ENCODE results near the gene KIF16B.

The KIF16B gene

DNA sequence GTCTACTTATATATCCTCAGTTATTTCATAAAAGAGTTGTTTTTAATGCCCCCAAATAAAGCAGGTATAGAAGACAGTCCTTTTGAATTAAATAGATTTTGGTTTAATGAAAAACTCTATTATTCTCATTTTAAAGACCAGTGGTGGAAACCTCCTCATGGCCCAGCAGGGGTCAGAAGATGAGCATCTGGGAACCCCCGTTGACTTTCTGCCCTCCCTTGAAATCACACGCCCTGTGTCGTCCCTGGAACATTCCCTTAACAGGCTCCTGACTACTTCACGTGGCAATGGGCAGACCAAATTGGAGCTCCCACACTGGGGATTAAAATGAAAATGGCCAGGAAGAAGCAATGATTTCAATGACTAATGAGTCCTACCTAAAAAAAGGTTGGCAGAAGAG lies 220.9 kb downstream of the KIF16B start:
- no peak for DNase-seq (ENCODE audit: low spot score)

DNA sequence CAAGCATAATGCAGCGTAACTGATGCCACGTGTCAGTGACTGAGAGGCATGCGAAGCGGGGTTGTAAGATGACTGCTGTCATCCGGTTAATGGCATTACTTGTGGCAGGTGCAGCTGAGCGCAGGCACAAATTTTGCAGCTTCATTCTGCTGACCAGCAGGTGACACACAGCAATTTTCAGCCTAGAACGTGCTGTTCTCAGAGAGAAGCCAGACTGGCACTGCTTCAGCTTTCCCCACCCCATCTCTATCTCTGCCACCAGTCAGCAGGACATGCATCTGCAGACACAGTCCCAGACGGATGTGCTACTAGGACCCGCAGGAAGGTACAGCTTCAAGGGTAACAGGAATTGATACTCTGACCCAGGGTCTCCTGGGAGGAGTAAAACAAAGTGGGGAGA lies 221.8 kb downstream of the KIF16B start:
- DNase-seq (ENCODE audit: low spot score): no peak

DNA sequence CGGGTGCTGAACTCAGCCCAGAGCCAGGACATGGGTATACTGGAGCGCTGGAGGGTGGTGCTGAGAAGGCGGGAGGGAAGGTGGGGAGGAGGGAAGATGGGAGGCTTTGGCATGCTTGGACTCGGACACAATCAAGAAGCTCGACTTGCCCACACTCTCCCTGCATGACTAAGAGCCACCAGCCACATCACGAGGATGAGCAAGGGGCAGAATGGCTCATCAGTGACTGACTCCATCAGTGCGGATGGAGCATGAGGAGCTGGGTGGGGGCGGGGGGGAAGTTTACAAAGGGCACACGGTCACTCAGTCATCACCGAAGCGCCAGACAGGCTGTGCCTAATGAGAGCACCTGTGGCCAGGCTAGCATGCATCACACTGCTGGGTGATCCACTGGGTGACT lies 222.8 kb downstream of the KIF16B start:
- DNase-seq (ENCODE audit: low spot score): no peak

DNA sequence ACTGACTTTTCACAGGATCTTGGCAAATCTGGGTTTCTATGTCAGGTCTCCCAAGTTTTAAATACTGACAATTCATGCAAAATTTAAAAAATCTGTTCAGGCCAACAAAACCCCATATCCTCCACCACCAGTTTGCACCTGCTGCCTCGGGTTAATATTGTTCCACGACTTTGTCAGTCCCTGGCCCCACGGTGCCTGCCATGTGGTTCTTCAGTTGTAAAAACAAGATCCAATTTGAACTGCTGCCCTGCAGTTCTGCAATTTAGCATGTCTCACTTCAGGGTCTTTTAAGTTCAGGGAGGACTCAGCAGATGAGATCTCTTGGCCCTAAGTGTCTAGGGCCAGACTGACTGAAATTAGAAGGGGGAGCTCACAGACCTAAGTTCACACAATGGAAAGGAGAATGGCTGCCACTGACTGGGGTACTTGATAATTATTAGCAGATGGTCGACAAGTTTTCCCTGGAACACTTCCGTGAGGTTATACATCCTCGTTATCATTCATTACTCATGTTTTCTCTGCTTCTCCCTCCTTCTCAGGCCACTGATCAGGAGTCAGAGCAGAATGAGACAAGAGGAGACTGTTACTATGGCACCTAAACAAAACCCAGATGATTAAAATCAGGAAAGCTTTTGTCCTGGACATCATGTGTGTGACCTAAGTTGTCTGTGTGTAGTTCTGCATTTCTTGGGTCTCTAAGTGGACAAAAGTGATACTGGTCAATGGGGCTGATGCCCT lies 223.6 kb downstream of the KIF16B start:
- DNase-seq (ENCODE audit: low spot score): no peak

GRCh38 chr20:16346956-16347355 lies 226.3 kb downstream of the KIF16B start:
- no peak for DNase-seq (ENCODE audit: low spot score)

GRCh38 chr20:16337707-16338106 lies 235.5 kb downstream of the KIF16B start:
- DNase-seq (ENCODE audit: low spot score): no peak

DNA sequence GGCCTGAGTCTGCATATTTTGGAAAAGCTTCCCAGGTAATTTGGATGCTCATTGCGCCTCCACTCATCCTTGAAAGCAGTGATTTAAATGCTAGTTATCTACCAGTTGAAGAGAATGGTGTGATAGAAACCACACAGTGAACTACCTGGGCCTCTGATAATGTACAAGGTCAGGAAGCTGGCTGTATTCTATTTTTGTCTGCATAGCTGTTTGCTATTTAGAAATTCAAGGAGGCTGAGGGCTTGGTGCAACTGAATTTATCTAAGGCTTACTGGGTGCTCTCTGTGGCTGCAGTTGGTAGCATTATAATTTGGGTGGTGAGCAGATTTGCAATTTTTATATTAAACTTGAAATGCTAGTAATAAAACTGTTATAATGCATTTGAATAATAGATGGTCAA lies 245.6 kb downstream of the KIF16B start:
- DNase-seq (ENCODE audit: low spot score): no peak

GRCh38 chr20:16321291-16321690 lies 252.0 kb downstream of the KIF16B start:
- no peak for DNase-seq (ENCODE audit: low spot score)

GRCh38 chr20:16317445-16318362 lies 255.5 kb downstream of the KIF16B start:
- no peak for DNase-seq (ENCODE audit: low spot score)

- no peak for DNase-seq (ENCODE audit: low spot score)
These were observed 256.7 kb downstream of the KIF16B start for GRCh38 chr20:16316513-16316912.

- DNase-seq (ENCODE audit: low spot score): no peak
These were observed 258.5 kb downstream of the KIF16B start for GRCh38 chr20:16314748-16315159.

DNA sequence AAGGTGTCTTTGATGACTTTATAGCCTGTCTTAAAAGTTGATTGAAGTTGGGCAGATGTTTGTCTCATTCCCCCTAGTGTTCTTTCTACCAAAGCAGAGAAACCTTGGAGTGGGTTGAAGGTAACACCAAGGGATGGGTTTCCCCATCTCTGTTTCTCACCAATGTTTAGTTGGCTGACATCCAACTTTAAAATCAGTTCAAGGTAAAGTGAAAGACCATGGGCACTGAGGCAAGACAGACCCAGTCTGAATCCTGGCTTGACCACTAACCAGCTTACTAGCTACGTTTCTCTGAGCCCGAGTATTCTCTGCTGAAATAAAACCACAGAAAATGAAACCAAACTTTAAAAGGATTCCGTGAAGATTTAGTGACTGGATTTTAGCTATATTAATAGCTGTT lies 258.9 kb downstream of the KIF16B start:
- no peak for DNase-seq (ENCODE audit: low spot score)

DNA sequence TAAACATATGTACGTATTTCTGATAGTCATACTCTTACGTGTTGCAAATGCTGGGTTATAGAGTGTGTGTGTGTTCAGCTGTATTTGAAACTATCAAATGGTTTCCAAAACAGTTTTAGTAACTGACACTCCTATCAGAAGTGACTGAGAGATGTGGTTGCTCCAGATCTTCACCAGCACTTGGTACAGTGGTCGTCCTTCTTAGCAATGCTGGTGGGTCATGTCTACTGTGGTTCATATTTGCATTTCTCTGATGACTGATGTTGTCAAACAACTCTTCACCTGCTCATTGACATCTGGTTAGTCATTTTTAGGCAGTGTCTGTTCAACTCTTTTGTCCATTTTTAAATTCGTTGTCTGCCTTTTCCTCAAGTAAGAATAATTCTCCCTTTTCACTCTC lies 259.3 kb downstream of the KIF16B start:
- DNase-seq (ENCODE audit: low spot score): no peak

DNA sequence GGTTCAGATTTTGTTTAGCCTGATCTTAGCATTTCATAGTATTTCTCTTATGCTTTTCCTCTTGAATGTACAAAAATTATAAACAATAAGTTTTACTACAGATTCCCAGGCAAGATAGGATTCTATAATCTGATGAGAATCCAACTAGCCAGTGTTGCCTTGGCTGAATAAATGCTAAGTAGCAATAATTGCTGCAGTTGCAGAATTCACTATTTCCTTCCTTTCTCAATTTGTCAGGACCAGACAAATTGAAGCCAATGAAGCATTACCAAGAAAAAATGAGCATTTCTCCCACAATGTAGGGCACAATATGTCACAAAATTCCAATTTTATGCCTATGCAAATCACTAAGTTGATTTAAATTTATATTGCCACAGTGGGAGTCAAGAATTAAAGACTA lies 260.2 kb downstream of the KIF16B start:
- DNase-seq (ENCODE audit: low spot score): no peak

- no peak for DNase-seq (ENCODE audit: low spot score)
These were observed 261.5 kb downstream of the KIF16B start for GRCh38 chr20:16311756-16312155.

- no peak for DNase-seq (ENCODE audit: low spot score)
These were observed 264.5 kb downstream of the KIF16B start for GRCh38 chr20:16308754-16309153.

- DNase-seq (ENCODE audit: low spot score): no peak
These were observed 270.4 kb downstream of the KIF16B start for GRCh38 chr20:16302818-16303217.

- no peak for DNase-seq (ENCODE audit: low spot score)
These were observed 271.3 kb downstream of the KIF16B start for GRCh38 chr20:16301986-16302385.

DNA sequence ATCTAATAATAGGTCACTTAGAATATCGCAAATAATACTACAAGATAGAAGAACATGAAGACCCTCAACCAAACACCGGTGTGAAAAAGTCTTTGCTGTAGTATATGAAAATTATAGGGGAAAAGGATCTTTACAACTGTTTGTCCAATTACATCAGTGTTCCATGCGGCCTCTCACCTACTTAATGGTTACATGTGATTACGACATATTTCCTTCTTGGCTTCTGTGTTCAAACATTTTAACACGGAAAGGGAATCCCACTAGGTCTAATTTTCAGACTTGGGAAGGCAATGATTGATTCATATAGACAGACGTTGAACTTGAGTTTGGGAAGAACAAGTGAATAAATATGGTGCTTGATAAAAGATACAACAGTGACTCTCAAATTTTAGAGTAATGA lies 273.4 kb downstream of the KIF16B start:
- no peak for DNase-seq (ENCODE audit: low spot score)

GRCh38 chr20:16296931-16297330 lies 276.3 kb downstream of the KIF16B start:
- DNase-seq (ENCODE audit: low spot score): no peak

DNA sequence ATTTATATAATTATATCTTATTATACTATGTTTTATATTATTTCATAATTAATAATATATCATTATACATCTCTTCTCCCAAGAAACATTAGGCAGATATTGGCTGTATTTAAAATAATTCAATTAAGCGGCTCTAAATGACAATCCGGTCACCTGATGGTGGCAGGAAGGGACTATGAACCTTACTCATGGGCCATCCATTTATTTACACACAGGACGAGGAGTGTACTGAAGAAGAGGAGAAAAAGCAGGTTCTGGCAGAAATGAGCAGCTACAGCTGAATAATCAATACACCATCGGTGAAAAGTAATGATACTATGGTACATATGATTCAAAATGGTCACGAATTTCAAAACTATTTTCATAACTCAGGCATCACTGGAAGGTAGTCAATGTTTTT lies 277.7 kb downstream of the KIF16B start:
- no peak for DNase-seq (ENCODE audit: low spot score)

DNA sequence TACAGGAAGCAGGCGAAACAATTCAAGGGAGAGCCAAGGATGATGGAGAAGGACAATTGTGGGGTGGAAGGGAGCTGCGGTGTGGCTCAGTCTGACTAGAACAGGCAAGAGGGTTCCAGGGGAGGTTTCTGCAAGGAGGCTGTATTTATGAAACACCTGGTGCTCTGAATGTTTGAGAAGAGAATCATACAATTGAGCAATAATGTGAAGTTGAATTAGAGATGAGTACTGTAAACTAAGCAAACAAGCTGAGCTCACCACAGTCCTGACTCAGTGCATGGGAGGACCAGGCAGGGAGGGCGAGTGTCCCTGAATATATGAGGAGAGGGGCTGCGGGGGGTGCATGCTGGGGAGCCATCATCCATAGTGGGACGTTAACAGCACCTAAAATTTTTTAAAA lies 279.7 kb downstream of the KIF16B start:
- no peak for DNase-seq (ENCODE audit: low spot score)

DNA sequence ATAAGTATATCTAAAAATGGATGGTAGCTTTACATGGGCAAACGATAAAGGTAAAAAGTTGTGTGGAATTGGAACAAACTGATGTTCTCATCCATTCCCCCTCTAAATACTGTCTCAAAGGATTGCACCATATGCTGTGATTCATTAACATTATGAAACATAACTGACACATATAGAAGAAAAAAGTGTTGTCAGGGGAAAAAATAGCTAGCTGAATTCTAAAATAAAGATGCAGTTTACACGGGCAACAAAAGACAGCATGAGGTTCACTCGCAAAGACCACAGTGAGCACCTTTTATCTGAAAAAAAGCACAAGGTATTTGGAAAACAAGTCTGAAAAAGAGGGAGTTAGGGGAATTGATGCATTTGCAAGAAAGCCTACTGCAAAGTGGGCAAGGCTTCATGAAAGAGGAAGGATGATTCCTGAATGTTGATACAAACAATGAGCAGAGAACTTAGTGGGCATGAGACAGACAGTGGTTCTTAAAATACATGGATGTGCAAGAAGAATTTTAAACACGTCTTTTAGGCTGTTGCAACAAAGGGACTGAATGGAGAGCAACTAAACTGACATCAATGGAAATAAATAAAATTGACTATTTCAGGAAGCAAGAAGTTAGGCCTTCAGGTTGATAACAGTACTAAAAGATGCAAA lies 280.9 kb downstream of the KIF16B start:
- DNase-seq (ENCODE audit: low spot score): no peak

Data from kidney capillary endothelial cell (primary cell).